Measurements from ENCODE around the gene HPN.
A peak's percentile ranks its signal among the peaks of the same experiment; 100 is the strongest.

HPN gene

GRCh38 chr19:35112995-35113688 lies 71.6 kb downstream of the HPN start:
- H3K4me1 Mint-ChIP-seq (ENCODE audit: low read depth) = peaks cover 6% of the 10 kb centered on the region
- H3K27ac Mint-ChIP-seq = no peak overlapping the region
- no peak overlapping the region for H3K4me3 Mint-ChIP-seq
- H3K27me3 Mint-ChIP-seq = peaks cover 3% of the 10 kb centered on the region
- H3K36me3 Mint-ChIP-seq (ENCODE audit: low read depth) = no peaks in the 10 kb centered on the region
- H3K9me3 Mint-ChIP-seq = no peaks in the 10 kb centered on the region

DNA sequence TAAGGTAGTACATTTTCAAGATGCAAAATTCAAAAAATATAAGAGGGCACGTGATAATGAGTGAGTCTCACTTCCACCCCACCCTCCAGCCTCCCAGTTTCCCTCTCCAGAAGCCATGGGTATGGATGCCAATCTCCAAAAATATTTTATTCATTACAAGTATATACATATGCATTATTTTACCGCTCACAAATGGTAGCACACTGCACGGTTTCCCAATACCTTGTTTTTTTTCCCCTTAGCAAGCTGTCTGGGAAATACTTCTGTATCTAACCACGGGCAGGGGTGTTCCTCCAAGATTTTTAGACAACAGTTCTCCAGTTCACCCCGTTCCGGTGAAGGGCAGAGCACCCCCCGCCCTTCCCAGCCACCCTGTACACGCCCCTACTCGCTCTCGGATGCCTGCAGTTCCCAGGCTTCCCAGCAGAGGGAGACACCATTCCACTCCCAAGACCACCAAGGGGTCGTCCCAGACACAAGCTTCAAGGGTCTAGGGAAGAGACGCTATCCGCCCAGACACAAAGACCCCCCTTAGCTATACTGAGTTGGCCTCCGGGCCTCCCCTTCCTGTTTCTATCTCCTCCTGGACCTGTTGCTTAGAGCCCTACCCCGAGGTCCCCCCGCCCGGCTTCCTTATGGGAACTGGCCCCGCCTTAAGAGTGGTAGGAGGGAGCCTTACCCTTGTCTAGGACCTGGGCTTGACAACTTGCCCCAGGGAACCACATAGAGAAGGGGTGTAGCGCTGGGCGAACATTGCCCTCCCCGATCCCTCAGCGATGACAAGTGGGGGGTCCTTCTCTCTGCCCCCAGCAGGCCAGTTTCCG lies 73.0 kb downstream of the HPN start:
- H3K27me3 Mint-ChIP-seq = peaks cover 3% of the 10 kb centered on the region
- H3K4me3 Mint-ChIP-seq = peak overlapping the region; percentile 32
- H3K27ac Mint-ChIP-seq = no peak overlapping the region
- no peaks in the 10 kb centered on the region for H3K9me3 Mint-ChIP-seq
- H3K4me1 Mint-ChIP-seq (ENCODE audit: low read depth) = peaks cover 6% of the 10 kb centered on the region
- H3K36me3 Mint-ChIP-seq (ENCODE audit: low read depth) = no peaks in the 10 kb centered on the region

GRCh38 chr19:35115177-35115951 lies 73.8 kb downstream of the HPN start, which contains the start of gene FXYD3:
Gene FXYD3, plus strand, starts transcription at chr19:35115823. Its CDS starts 3,554 bp downstream, at chr19:35119377.
- Mint-ChIP-seq H3K27ac (no peak within 1 kb of the TSS), H3K27me3 (peaks cover 3% of the 10 kb centered on the region), H3K4me3 (peak within 1 kb of the TSS; percentile 32), H3K9me3 (no peaks in the 10 kb centered on the region), H3K4me1 (ENCODE audit: low read depth) (peaks cover 6% of the 10 kb centered on the region), H3K36me3 (ENCODE audit: low read depth) (no peaks in the 10 kb centered on the region)
